OCI-LY3 (cell line): ENCODE data around the gene FYN.

Experiments
- CTCF ChIP-seq: fragments of 200-600, 300-600 bp; sonication (generic); IDR thresholded peaks from 2 replicates; pipeline ENCODE4 v1.5.1; 2014; ENCODE audit warnings: antibody characterized with exemption, low read length, low read depth
- EZH2phosphoT487 ChIP-seq: fragments of 200-600 bp; shearing (Covaris generic); IDR thresholded peaks from 2 replicates; pipeline ENCODE4 v1.6.1; 2018; ENCODE audit warnings: antibody characterized with exemption, mixed run types, low read depth

DNA sequence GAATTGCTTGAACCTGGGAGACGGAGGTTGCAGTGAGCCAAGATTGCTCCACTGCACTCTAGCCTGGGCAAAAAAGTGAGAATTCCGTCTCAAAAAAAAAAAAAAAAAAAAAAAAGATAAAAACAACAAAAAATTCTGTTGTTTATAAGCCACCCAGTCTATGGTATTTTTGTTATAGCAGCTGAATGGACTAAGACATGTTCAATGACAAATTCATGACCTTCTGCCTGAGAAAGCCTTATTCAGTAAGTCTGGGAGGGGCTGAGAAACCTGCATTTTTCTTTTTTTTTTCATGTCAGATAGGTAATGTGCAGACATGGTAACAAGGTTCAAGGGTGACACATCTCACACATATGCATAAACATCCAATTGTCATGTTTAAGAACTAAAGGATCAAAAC lies 227.2 kb downstream of the FYN start:
- TF ChIP-seq CTCF (no peak), EZH2phosphoT487 (no peak)
